ENCODE data around the gene AGTRAP. TPM values are rescaled to one million over a fixed set of nuclear protein-coding genes. Genes with fewer than 3 reads are reported as not detected.

AGTRAP gene
- total RNA-seq, 2 experiments from 2014 or later = 45.5 to 59.9 TPM

- Mint-ChIP-seq H3K9me3 (ENCODE audit: low read depth) (no peaks in the 10 kb centered on the region), H3K4me3 (no peak overlapping the region), H3K27me3 (peaks cover 3% of the 10 kb centered on the region), H3K27ac (no peak overlapping the region), H3K36me3 (no peaks in the 10 kb centered on the region), H3K4me1 (no peaks in the 10 kb centered on the region)
- DNase-seq = no peak
- ATAC-seq = no peak
- CTCF ChIA-PET = interaction anchor here (1.4 kb wide), 1 partner anchor 14 kb away, joined by 3 read pairs; no protein-coding TSS in a partner anchor
These were observed 42.4 kb downstream of the AGTRAP start for GRCh38 chr1:11778336-11778735.

DNA sequence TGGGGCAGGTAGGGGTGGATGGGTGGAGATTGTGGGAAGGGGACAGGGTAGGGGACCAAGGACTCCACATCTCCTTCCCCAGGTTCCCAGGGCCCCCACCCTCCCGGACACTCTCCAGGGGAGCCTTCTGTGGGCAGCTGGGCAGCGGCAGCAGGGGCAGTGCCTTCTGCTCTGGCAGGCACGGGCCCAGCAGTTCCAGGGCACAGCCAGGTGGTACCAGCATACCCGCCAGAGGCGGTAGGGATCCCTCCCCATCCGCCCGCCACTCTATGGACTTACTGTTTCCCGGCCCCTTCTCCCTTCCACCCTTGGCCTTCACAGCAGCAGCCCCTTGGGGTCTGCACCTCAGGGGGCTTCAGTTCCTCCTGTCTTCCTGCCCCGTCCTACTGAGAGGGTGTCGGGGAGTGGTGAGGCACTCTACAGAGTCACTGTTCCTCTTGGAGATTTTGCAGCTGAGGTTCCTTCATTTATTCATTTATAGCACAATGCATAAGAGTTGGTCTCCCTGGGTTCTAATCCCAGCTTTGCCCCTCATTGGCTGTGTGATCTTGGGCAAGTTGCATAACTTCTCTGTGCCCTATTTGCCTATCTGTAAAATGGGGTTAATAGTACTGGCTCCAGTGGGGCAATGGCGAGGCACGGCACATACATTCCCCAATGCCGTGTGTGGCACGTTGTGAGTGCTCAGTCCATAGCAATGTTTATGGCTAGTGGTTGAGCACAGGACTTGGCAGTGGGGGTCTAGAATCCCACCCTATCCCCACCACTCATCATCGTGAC is 43.1 kb downstream of the AGTRAP start:
- DNase-seq (no peak), ATAC-seq (no peak)
- Mint-ChIP-seq H3K4me3 (no peak overlapping the region), H3K9me3 (ENCODE audit: low read depth) (no peaks in the 10 kb centered on the region), H3K27me3 (peaks cover 3% of the 10 kb centered on the region), H3K36me3 (no peaks in the 10 kb centered on the region), H3K27ac (no peak overlapping the region), H3K4me1 (no peaks in the 10 kb centered on the region)
- CTCF ChIA-PET = no interaction called here

DNA sequence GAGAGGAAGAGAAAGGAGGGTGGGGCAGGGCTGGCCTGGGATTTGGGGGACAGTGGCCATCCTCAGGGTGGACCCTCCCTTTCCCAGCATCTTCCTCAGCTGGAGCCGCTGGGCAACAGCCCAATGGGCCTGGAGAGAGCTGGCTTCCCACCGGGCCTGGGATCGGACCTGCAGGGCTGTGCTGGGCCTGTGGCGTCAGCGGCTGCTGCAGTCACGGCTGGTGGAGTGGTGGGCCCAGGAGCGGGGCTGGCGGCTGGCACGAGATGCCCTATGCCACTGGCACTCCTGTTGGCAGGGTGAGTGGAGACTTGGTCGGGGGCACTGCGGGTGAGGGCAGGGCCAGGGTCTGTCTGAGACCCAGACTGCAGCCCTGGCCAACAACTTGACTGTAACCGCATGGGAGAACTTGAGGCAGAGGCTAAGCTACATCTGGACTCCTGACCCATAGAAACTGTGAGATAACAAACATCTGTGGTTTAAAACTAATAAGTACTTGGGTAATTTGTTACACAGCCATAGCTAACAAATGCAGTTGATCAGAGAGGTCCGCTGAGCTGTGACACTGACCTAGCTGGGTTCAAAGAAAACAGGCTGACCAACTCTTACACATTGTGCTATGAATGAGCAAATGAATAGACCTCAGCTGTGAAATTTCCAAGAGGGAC is 43.9 kb downstream of the AGTRAP start:
- Mint-ChIP-seq H3K4me3 (no peak overlapping the region), H3K4me1 (no peaks in the 10 kb centered on the region), H3K27ac (no peak overlapping the region), H3K27me3 (no peaks in the 10 kb centered on the region), H3K9me3 (ENCODE audit: low read depth) (no peaks in the 10 kb centered on the region), H3K36me3 (no peaks in the 10 kb centered on the region)
- DNase-seq = no peak
- CTCF ChIA-PET = interaction anchor here (1.0 kb wide), 1 partner anchor 130 kb away, joined by 3 read pairs; no protein-coding TSS in a partner anchor
- ATAC-seq = no peak

- ATAC-seq = no peak
- no peak for DNase-seq
- CTCF ChIA-PET = interaction anchor here (1.0 kb wide), 1 partner anchor 130 kb away, joined by 3 read pairs; no protein-coding TSS in a partner anchor
- Mint-ChIP-seq H3K4me1 (no peaks in the 10 kb centered on the region), H3K9me3 (ENCODE audit: low read depth) (no peaks in the 10 kb centered on the region), H3K27ac (no peak overlapping the region), H3K27me3 (no peaks in the 10 kb centered on the region), H3K4me3 (no peak overlapping the region), H3K36me3 (no peaks in the 10 kb centered on the region)
These were observed 44.6 kb downstream of the AGTRAP start for GRCh38 chr1:11780380-11781147.

- CTCF ChIA-PET = interaction anchor here (1.2 kb wide), 1 partner anchor 57 kb away, joined by 3 read pairs; no protein-coding TSS in a partner anchor
- H3K27me3 Mint-ChIP-seq = no peaks in the 10 kb centered on the region
- no peak overlapping the region for H3K4me3 Mint-ChIP-seq
- no peaks in the 10 kb centered on the region for H3K36me3 Mint-ChIP-seq
- DNase-seq (no peak), ATAC-seq (no peak)
- no peaks in the 10 kb centered on the region for H3K9me3 Mint-ChIP-seq (ENCODE audit: low read depth)
- H3K27ac Mint-ChIP-seq = no peak overlapping the region
- H3K4me1 Mint-ChIP-seq = no peaks in the 10 kb centered on the region
These were observed 45.4 kb downstream of the AGTRAP start for GRCh38 chr1:11781297-11781696.

- no peaks in the 10 kb centered on the region for H3K4me1 Mint-ChIP-seq
- CTCF ChIA-PET = interaction anchor here (0.6 to 1.2 kb wide), 3 partner anchors 15 to 118 kb away, joined by 3 read pairs; partner anchors contain the start of gene FBXO6
- DNase-seq (no peak), ATAC-seq (no peak)
- no peaks in the 10 kb centered on the region for H3K36me3 Mint-ChIP-seq
- no peaks in the 10 kb centered on the region for H3K27me3 Mint-ChIP-seq
- H3K27ac Mint-ChIP-seq = no peak overlapping the region
- H3K4me3 Mint-ChIP-seq = no peak overlapping the region
- H3K9me3 Mint-ChIP-seq (ENCODE audit: low read depth) = no peaks in the 10 kb centered on the region
These were observed 46.3 kb downstream of the AGTRAP start for GRCh38 chr1:11782127-11782708.

- no peak overlapping the region for H3K4me3 Mint-ChIP-seq
- no peaks in the 10 kb centered on the region for H3K27me3 Mint-ChIP-seq
- no peak for ATAC-seq
- DNase-seq = no peak
- no peaks in the 10 kb centered on the region for H3K36me3 Mint-ChIP-seq
- CTCF ChIA-PET = interaction anchor here (0.8 kb wide), 1 partner anchor 12 kb away, joined by 3 read pairs; no protein-coding TSS in a partner anchor
- H3K27ac Mint-ChIP-seq = no peak overlapping the region
- no peaks in the 10 kb centered on the region for H3K9me3 Mint-ChIP-seq (ENCODE audit: low read depth)
- H3K4me1 Mint-ChIP-seq = no peaks in the 10 kb centered on the region
These were observed 47.6 kb downstream of the AGTRAP start for GRCh38 chr1:11783556-11783955.

GRCh38 chr1:11784256-11784992 is 48.5 kb downstream of the AGTRAP start:
- no peaks in the 10 kb centered on the region for H3K27me3 Mint-ChIP-seq
- CTCF ChIA-PET = interaction anchor here (0.6 to 2.2 kb wide), 8 partner anchors 9 to 93 kb away, joined by 3 to 8 read pairs (median 4); no protein-coding TSS in a partner anchor
- no peak overlapping the region for H3K27ac Mint-ChIP-seq
- H3K36me3 Mint-ChIP-seq = no peaks in the 10 kb centered on the region
- no peaks in the 10 kb centered on the region for H3K9me3 Mint-ChIP-seq (ENCODE audit: low read depth)
- DNase-seq (no peak), ATAC-seq (no peak)
- no peaks in the 10 kb centered on the region for H3K4me1 Mint-ChIP-seq
- H3K4me3 Mint-ChIP-seq = no peak overlapping the region

DNA sequence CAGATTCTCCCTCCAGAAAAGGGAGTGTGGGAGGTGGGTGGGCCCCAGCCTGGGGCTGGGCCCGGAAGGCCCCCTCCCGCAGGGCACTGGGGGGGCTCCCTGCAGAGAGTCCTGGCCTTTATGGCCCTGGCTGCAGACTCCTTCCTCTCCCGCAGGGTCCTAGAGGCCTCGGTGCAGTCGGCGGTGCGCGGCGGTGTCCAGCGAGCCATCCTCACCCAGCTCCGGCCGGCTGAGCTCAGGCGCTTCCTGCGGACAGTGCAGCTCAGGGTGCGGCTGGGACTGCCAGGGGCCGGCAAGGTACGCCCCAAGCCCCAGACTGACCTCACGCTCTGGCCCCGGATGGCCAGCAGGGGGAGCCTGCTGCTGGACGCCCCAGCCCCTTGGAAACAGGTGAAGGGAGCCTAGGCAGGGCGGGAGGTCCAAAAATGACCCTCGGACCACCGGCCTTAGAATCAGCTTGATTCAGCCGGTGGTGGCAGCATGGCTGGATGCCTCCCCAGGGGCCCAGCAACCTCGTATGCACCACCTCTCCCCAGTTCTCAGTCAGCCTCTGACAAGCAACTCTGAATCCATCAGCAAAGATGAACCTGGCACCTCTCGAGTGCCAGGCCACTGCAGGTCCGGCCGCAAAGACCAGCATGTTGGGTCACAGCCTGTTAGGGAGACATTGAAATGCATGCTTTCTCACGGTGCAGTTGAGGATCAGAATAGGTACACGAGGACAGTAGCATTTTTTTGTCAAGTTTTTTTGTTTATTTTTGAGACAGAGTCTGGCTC is 49.2 kb downstream of the AGTRAP start:
- ATAC-seq (peak; percentile 85), DNase-seq (peak; percentile 51)
- no peak overlapping the region for H3K4me3 Mint-ChIP-seq
- no peaks in the 10 kb centered on the region for H3K36me3 Mint-ChIP-seq
- no peaks in the 10 kb centered on the region for H3K27me3 Mint-ChIP-seq
- no peaks in the 10 kb centered on the region for H3K9me3 Mint-ChIP-seq (ENCODE audit: low read depth)
- no peak overlapping the region for H3K27ac Mint-ChIP-seq
- CTCF ChIA-PET = interaction anchor here (0.6 to 2.2 kb wide), 8 partner anchors 9 to 108 kb away, joined by 3 to 8 read pairs (median 4); no protein-coding TSS in a partner anchor
- no peaks in the 10 kb centered on the region for H3K4me1 Mint-ChIP-seq

- Mint-ChIP-seq H3K9me3 (ENCODE audit: low read depth) (no peaks in the 10 kb centered on the region), H3K27ac (no peak overlapping the region), H3K4me1 (no peaks in the 10 kb centered on the region), H3K4me3 (no peak overlapping the region), H3K36me3 (no peaks in the 10 kb centered on the region), H3K27me3 (no peaks in the 10 kb centered on the region)
- DNase-seq (no peak), ATAC-seq (no peak)
- CTCF ChIA-PET = interaction anchor here (1.7 to 2.2 kb wide), 4 partner anchors 8 to 17 kb away, joined by 6 to 8 read pairs (median 6); no protein-coding TSS in a partner anchor
These were observed 50.2 kb downstream of the AGTRAP start for GRCh38 chr1:11786168-11786567.

DNA sequence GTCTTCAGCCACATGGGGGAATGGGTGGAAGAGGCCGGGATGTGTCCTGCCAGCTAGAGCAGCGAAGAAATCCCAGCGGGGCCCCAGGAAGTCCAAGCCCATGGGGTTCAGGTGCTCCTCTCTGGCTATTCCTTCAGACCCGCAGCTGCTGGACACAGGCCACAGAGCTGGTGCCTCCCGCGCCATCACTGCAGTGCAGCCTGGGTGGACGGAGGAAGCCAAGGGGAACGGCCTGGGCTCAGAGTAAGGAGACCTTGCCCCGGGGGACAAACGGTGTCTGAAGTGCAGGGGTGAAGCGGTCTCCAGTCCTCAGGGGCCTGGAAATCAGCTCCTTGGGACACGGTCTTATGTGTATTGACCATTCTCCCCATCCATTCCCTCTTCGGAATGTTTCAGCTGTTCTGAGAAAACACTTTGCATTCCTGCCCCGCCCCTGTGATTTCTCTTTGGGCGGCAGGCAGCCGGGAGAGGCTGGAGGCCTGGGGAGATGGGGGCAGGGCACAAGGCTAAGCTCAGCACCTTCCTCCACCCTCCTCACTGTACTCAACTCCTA is 51.4 kb downstream of the AGTRAP start:
- Mint-ChIP-seq H3K4me3 (no peak overlapping the region), H3K36me3 (no peaks in the 10 kb centered on the region), H3K27me3 (no peaks in the 10 kb centered on the region), H3K27ac (no peak overlapping the region), H3K4me1 (no peaks in the 10 kb centered on the region), H3K9me3 (ENCODE audit: low read depth) (no peaks in the 10 kb centered on the region)
- CTCF ChIA-PET = interaction anchor here (1.4 to 2.3 kb wide), 2 partner anchors 137 to 142 kb away, joined by 3 to 5 read pairs; no protein-coding TSS in a partner anchor
- ATAC-seq (no peak), DNase-seq (no peak)
